K562 (cell line): Measurements from ENCODE around the gene KPNA1. TPM values are rescaled to one million over a fixed set of nuclear protein-coding genes. Genes with fewer than 3 reads are reported as not detected.
A peak's percentile ranks its signal among the peaks of the same experiment; 100 is the strongest.

Experiments
- ATAC-seq: fragments of 200-7000 bp; cut with Tn5 transposase; 3 replicates; pipeline ENCODE4 v1.9.1; 2020; ENCODE audit warnings: moderate library complexity
- BruUV-seq: library from RNA; stranded (reverse); fragments of 400-500 nt; replicated peaks from 2 replicates; lab custom pipeline; 2021; lab: Mats Ljungman, UMichigan
- CTCF ChIA-PET: fragments of 300-600 bp; formaldehyde crosslinking; extraction: SDS; loops from one replicate; lab custom pipeline; 2021; ENCODE audit warnings: low intra/inter-chr PET ratio; lab: Yijun Ruan, JAX
- POLR2A ChIA-PET: fragments of 300-600, 350-650 bp; sonication (Branson Sonifier 250); formaldehyde crosslinking; extraction: SDS; loops from one replicate; lab custom pipeline; 2021; ENCODE audit warnings: antibody characterized with exemption, inconsistent platforms; lab: Yijun Ruan, JAX
- DNase-seq, 4 experiments: peaks; one replicate each; pipeline versions ENCODE4 v3.0.0 to v3.0.0-alpha.2; 2011 to 2018; ENCODE audit warnings: low spot score in 3 of 4, mixed read lengths in 3 of 4; ENCODE audit errors: extremely low read depth in 1 of 4
- FAIRE-seq: peaks from 2 replicates; lab custom pipeline; 2011; peaks lifted over from hg19 to GRCh38; lab: Jason Lieb, UNC
- H2AFZ ChIP-seq: 2 replicates; pipeline ENCODE4 v1.6.0; 2011; ENCODE audit warnings: low read depth, low read length, control low read depth, inconsistent platforms
- H3K27ac ChIP-seq: fragments of 200-600 bp; 3 replicates; pipeline ENCODE4 v1.8.0; 2011; ENCODE audit warnings: low read depth, mild to moderate bottlenecking, control low read depth, inconsistent platforms, low read length, moderate library complexity, mixed read lengths; ENCODE audit errors: extremely low read depth
- H3K27me3 ChIP-seq, 2 experiments: fragments of 300-600 bp in 1 of 2; 2 replicates in 1 of 2; 3 replicates in 1 of 2; pipeline versions ENCODE4 v1.6.0 to v1.8.0; 2011; ENCODE audit warnings: inconsistent platforms in 2 of 2, low read length in 2 of 2, mild to moderate bottlenecking in 1 of 2, mixed read lengths in 1 of 2, moderate library complexity in 1 of 2; ENCODE audit not compliant: control insufficient read depth in 2 of 2, insufficient read depth in 2 of 2
- H3K36me3 ChIP-seq: fragments of 300-600 bp; 3 replicates; pipeline ENCODE4 v1.8.0; 2011; ENCODE audit warnings: mild to moderate bottlenecking, low read length, inconsistent platforms; ENCODE audit not compliant: control insufficient read depth, insufficient read depth
- H3K4me1 ChIP-seq, 2 experiments: fragments of 200-600 bp in 1 of 2; replicated peaks in 1 of 2; 2 replicates in 1 of 2; 3 replicates in 1 of 2; pipeline versions ENCODE4 v1.5.1 to v1.8.0; 2011; ENCODE audit warnings: inconsistent platforms in 2 of 2, low read length in 2 of 2, mild to moderate bottlenecking in 1 of 2, mixed read lengths in 1 of 2, moderate library complexity in 1 of 2; ENCODE audit not compliant: control insufficient read depth in 2 of 2, insufficient read depth in 2 of 2
- H3K4me2 ChIP-seq: 2 replicates; pipeline ENCODE4 v1.6.1; 2011; ENCODE audit warnings: low read length, control low read depth, inconsistent platforms, mixed read lengths; ENCODE audit not compliant: insufficient read depth
- H3K4me3 ChIP-seq: fragments of 200-600 bp; sonication (generic), shearing (Covaris generic); 2 replicates; pipeline ENCODE4 v1.5.1; 2016; ENCODE audit warnings: control low read depth, inconsistent platforms
- H3K79me2 ChIP-seq: fragments of 200-600 bp; 3 replicates; pipeline ENCODE4 v1.8.0; 2011; ENCODE audit warnings: low read length, inconsistent platforms; ENCODE audit not compliant: control insufficient read depth, insufficient read depth
- H3K9ac ChIP-seq, 2 experiments: 2 replicates each; pipeline versions ENCODE4 v1.6.0 to v1.6.1; 2011; ENCODE audit warnings: low read depth in 2 of 2, low read length in 2 of 2, control low read depth in 1 of 2, inconsistent platforms in 1 of 2, mild to moderate bottlenecking in 1 of 2, mixed read lengths in 1 of 2; ENCODE audit not compliant: insufficient read depth in 1 of 2
- H3K9me1 ChIP-seq: one replicate; pipeline ENCODE4 v1.6.0; 2011; ENCODE audit warnings: inconsistent platforms, mild to moderate bottlenecking, low read length, moderate library complexity; ENCODE audit not compliant: control insufficient read depth, insufficient read depth
- H3K9me3 ChIP-seq: replicated peaks from 2 replicates; pipeline ENCODE4 v1.5.1; 2011; ENCODE audit warnings: low read depth, low read length, inconsistent platforms; ENCODE audit not compliant: control insufficient read depth, insufficient read depth
- H4K20me1 ChIP-seq: replicated peaks from 2 replicates; pipeline ENCODE4 v1.6.1; 2011; ENCODE audit warnings: low read length, inconsistent platforms, mixed read lengths; ENCODE audit not compliant: control insufficient read depth, insufficient read depth
- CBX2 ChIP-seq: fragments of 200-600 bp; sonication (generic); IDR thresholded peaks from one replicate; pipeline ENCODE4 v1.6.1; 2012; ENCODE audit warnings: mild to moderate bottlenecking, low read length, inconsistent platforms; ENCODE audit not compliant: insufficient read depth, poor library complexity, severe bottlenecking
- SRF ChIP-seq, 2 experiments: fragments of 250-450, 450-650 bp in 1 of 2; sonication (Bioruptor Pico) in 1 of 2; sonication (generic) in 1 of 2; formaldehyde crosslinking; IDR thresholded peaks; 2 replicates each; pipeline versions ENCODE4 v1.5.0 to v1.5.1; 2020 to 2022; ENCODE audit warnings: mild to moderate bottlenecking in 1 of 2, missing genetic modification reagents in 1 of 2
- SUPT5H ChIP-seq: fragments of 450-650 bp; IDR thresholded peaks from 2 replicates; pipeline ENCODE4 v1.6.1; 2016
- TRIM28 ChIP-seq: fragments of 450-650 bp; IDR thresholded peaks from 2 replicates; pipeline ENCODE4 v1.6.1; 2017
- WGBS: fragments of 100-300 bp; shearing (Covaris generic); methylation state at CpG from one replicate; pipeline ENCODE4 v1.1.6; 2016; ENCODE audit warnings: low coverage, mixed read lengths; ENCODE audit not compliant: insufficient coverage; ENCODE audit errors: missing lambda C conversion rate; 5-methylcytosine and 5-hydroxymethylcytosine counted together
- in situ Hi-C: fragments of 300-500 bp; cut with MboI; formaldehyde crosslinking; loops from 4 replicates; pipeline ENCODE4 v1.15.0; 2018; ENCODE audit warnings: inconsistent platforms, mixed read lengths
- intact Hi-C: fragments of 100-400 bp; cut with micrococcal nuclease; formaldehyde crosslinking; loops from 2 replicates; pipeline ENCODE4 v1.14.2; 2022
- polyA plus RNA-seq, 8 experiments: library from polyadenylated mRNA; depleted of rRNA in 4 of 8; stranded (reverse) in 5 of 8; unstranded in 3 of 8; fragments of >200 nt; fragmentation: Nextera tagmentation in 2 of 8; fragmentation: Illumina TruSeq in 1 of 8; extraction: Ambion mirVana in 2 of 8; extraction: Trizol in 1 of 8; gene quantifications; 2 replicates each; pipeline versions ENCODE4 v1.2.1 to v1.2.3, GENCODE V29; 2011 to 2014; ENCODE audit warnings: inconsistent platforms in 1 of 8, missing spikeins in 1 of 8
- total RNA-seq, 7 experiments: library from RNA; depleted of rRNA in 6 of 7; stranded (reverse); fragments of >200 nt in 6 of 7; fragmentation: Illumina TruSeq in 2 of 7; extraction: Trizol in 2 of 7; gene quantifications; 2 replicates each; pipeline versions ENCODE4 v1.2.1 to v1.2.3, GENCODE V29; 2011 to 2021; ENCODE audit warnings: low replicate concordance in 1 of 7
- TF ChIP-seq, protein P1 (sequence below): fragments of 450-650 bp; IDR thresholded peaks from 2 replicates; pipeline ENCODE4 v1.6.1; 2016; ENCODE audit warnings: low read depth

KPNA1 gene
- total and polyA plus RNA-seq, 9 of the 15 experiments (the other 6 are each of a cell fraction or from before 2014, with no cell fraction given) = 9.3 to 53.8 (median 33.5) TPM

DNA sequence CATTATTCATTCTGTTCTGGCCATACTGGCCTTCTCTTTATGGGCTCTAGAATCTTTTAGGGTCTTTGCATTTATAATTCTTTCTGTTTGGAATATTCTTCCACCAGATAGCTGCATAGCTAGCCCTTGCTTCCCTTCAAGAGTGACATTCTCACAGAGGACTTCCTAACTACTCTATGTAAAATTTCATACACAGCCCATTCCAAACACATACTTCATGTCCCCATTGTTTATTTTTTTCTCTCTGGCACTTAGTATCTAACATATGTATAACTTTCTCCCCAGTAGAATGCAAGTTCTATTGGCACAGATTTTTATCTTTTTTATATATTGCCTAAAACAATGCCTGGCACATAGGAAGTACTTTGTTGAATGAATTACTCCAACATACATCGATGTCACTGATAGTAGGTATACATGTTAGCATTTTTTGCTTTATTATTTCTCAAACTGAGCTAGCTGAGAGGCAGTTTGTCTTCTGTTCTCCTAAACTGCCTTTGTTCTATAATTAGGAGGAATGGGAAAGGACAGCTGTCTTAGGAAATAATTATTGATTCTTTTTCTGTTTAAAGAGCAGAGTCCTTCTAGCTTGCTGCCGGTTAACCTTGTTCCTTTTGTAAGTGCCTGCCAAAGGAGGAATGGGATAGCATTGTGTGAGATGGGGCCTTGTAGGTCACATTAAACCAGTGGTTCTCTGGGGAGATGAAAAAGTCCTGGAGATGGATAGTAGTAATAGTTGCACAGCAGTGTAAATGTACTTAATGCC is 122.9 kb downstream of the KPNA1 start:
- 50% methylated on average over 2 of the region's 2 CpGs for WGBS
- TF ChIP-seq SUPT5H = no peak
- TF ChIP-seq, all 486 proteins: peak for 0

DNA sequence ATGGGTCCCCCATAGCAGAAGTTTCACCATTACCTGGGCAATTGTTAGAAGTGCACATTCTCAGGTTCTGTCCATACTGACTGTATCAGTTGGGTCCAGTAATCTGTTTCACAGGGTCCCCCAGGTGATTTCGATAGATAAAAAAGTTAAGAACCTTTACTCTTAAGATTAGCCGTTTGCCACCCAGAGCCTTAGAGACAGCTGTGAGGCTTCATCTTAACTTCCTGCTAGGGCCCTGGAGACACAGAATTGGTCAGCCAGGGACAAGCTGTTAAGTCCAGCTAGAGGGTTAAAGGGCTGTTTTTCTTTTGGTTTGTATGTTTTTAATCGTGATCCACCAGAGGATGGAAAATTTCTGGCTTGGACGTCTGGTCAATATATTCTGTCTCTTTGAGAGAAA is 124.1 kb downstream of the KPNA1 start:
- intact Hi-C loops (loop anchor here (5.0 kb wide), 1 partner anchor 172 kb away; the partner anchor contains the start of genes DTX3L and PARP9), in situ Hi-C loops (loop anchor here (10.0 kb wide), 1 partner anchor 294 kb away; the partner anchor contains the start of gene PARP14)
- H3K9me1 ChIP-seq = no peaks in the 10 kb centered on the region
- no peak overlapping the region for H3K4me3 ChIP-seq
- DNase-seq = peak in 3 of 4 experiments; percentile 18 to 41 (median 25)
- peak; percentile 78 for ATAC-seq
- POLR2A ChIA-PET = interaction anchor here (0.7 kb wide), 1 partner anchor 22 kb away, joined by 5 read pairs; no protein-coding TSS in a partner anchor
- CTCF ChIA-PET = no interaction called here
- H3K9ac ChIP-seq = no peak overlapping the region; a peak in 1 of 4 replicates
- no peaks in the 10 kb centered on the region for H3K9me3 ChIP-seq
- H3K27ac ChIP-seq = no peak overlapping the region
- peaks cover 43% of the 10 kb centered on the region for H3K36me3 ChIP-seq
- 9% methylated on average over 4 of the region's 4 CpGs for WGBS
- H4K20me1 ChIP-seq = 0 out of 2 replicates have a peak, but pooled peaks cover 5% of the 10 kb centered on the region
- H3K4me1 ChIP-seq = peaks cover 0 to 6% of the 10 kb centered on the region in 2 experiments; a peak in 2 of 5 replicates
- no peaks in the 10 kb centered on the region for H3K27me3 ChIP-seq
- FAIRE-seq = no peak
- no TSS peak for BruUV-seq
- peaks cover 69% of the 10 kb centered on the region for H3K79me2 ChIP-seq
- H3K4me2 ChIP-seq = peak overlapping the region; percentile 32; the same call in 1 of the 2 replicates
- H2AFZ ChIP-seq = no peak overlapping the region
- TF ChIP-seq TRIM28 (no peak), CBX2 (no peak), SRF (CRISPR knock-in tag; IDR thresholded peaks at IDR 0.05) (no peak)
- TF ChIP-seq, protein P1, sequence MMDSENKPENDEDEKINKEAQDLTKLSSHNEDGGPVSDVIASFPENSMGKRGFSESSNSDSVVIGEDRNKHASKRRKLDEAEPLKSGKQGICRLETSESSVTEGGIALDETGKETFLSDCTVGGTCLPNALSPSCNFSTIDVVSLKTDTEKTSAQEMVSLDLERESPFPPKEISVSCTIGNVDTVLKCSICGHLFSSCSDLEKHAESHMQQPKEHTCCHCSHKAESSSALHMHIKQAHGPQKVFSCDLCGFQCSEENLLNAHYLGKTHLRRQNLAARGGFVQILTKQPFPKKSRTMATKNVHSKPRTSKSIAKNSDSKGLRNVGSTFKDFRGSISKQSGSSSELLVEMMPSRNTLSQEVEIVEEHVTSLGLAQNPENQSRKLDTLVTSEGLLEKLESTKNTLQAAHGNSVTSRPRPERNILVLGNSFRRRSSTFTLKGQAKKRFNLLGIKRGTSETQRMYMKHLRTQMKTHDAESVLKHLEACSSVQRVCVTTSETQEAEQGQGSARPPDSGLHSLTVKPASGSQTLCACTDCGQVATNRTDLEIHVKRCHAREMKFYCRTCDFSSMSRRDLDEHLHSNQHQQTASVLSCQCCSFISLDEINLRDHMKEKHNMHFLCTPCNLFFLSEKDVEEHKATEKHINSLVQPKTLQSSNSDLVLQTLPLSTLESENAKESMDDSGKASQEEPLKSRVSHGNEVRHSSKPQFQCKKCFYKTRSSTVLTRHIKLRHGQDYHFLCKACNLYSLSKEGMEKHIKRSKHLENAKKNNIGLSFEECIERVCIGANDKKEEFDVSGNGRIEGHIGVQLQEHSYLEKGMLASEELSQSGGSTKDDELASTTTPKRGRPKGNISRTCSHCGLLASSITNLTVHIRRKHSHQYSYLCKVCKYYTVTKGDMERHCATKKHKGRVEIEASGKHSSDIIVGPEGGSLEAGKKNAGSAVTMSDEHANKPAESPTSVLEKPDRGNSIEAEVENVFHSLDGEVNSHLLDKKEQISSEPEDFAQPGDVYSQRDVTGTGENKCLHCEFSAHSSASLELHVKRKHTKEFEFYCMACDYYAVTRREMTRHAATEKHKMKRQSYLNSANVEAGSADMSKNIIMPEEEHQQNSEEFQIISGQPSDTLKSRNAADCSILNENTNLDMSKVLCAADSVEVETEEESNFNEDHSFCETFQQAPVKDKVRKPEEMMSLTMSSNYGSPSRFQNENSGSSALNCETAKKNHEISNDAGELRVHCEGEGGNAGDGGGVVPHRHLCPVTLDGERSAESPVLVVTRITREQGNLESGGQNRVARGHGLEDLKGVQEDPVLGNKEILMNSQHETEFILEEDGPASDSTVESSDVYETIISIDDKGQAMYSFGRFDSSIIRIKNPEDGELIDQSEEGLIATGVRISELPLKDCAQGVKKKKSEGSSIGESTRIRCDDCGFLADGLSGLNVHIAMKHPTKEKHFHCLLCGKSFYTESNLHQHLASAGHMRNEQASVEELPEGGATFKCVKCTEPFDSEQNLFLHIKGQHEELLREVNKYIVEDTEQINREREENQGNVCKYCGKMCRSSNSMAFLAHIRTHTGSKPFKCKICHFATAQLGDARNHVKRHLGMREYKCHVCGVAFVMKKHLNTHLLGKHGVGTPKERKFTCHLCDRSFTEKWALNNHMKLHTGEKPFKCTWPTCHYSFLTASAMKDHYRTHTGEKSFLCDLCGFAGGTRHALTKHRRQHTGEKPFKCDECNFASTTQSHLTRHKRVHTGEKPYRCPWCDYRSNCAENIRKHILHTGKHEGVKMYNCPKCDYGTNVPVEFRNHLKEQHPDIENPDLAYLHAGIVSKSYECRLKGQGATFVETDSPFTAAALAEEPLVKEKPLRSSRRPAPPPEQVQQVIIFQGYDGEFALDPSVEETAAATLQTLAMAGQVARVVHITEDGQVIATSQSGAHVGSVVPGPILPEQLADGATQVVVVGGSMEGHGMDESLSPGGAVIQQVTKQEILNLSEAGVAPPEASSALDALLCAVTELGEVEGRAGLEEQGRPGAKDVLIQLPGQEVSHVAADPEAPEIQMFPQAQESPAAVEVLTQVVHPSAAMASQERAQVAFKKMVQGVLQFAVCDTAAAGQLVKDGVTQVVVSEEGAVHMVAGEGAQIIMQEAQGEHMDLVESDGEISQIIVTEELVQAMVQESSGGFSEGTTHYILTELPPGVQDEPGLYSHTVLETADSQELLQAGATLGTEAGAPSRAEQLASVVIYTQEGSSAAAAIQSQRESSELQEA = no peak

More for the DNA sequence above, 122.9 kb downstream of the KPNA1 start:
- H3K79me2 ChIP-seq = peaks cover 57% of the 10 kb centered on the region
- peaks cover 34% of the 10 kb centered on the region for H3K36me3 ChIP-seq
- ATAC-seq (no peak), DNase-seq (no peak), FAIRE-seq (no peak)
- no peak overlapping the region for H3K4me2 ChIP-seq
- intact Hi-C loops (loop anchor here (2.0 to 5.0 kb wide), 2 partner anchors 170 to 287 kb away; partner anchors contain the start of genes DTX3L and PARP9), in situ Hi-C loops (loop anchor here (10.0 kb wide), 1 partner anchor 293 kb away; the partner anchor contains the start of gene PARP14)
- no peak overlapping the region for H3K4me3 ChIP-seq
- no peak overlapping the region for H2AFZ ChIP-seq
- no TSS peak for BruUV-seq
- ChIA-PET CTCF (no interaction called here), POLR2A (interaction anchor here (1.1 kb wide), 1 partner anchor 17 kb away, joined by 3 read pairs; no protein-coding TSS in a partner anchor)
- H4K20me1 ChIP-seq = 0 out of 2 replicates have a peak, but pooled peaks cover 5% of the 10 kb centered on the region
- no peak overlapping the region for H3K27ac ChIP-seq
- no peaks in the 10 kb centered on the region for H3K9me3 ChIP-seq
- peaks cover 0 to 6% of the 10 kb centered on the region in 2 experiments; a peak in 2 of 5 replicates for H3K4me1 ChIP-seq
- no peaks in the 10 kb centered on the region for H3K27me3 ChIP-seq
- H3K9ac ChIP-seq = no peak overlapping the region
- no peaks in the 10 kb centered on the region for H3K9me1 ChIP-seq
